Dermis blood vessel endothelial cell (primary cell): Measurements from ENCODE around the gene SS18. TPM values are rescaled to one million over a fixed set of nuclear protein-coding genes. Genes with fewer than 3 reads are reported as not detected.

ENCODE experiments used
- DNase-seq: peaks from one replicate; pipeline ENCODE4 v3.0.0; 2010
- total RNA-seq: library from RNA; depleted of rRNA; stranded (reverse); fragments of >200 nt; gene quantifications from 2 replicates; pipeline ENCODE4 v1.2.3, GENCODE V29; 2014

SS18 gene
- total RNA-seq, 1 donor from 2014 or later, result 84.9 TPM

DNA sequence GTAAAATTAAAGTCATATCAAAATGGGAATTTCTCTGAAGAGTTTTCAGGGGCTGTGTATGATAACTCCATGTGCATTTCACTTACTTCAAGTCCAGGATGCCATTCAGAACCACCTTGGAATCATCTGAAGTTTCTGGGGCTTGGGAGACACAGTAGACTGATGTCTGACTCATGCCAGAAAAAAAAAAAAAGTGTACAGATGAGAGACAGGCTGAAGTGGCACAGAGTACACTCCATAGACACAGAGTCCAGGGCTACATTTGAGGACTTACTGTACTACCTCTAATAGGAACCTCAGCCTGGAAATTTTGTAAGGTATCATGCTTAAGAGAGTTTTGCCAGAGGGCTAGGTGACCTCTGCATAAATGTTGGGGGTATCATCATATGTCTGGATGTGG lies 92.0 kb downstream of the SS18 start:
- no peak for DNase-seq

GRCh38 chr18:25992566-25992965 lies 97.8 kb downstream of the SS18 start:
- no peak for DNase-seq

DNA sequence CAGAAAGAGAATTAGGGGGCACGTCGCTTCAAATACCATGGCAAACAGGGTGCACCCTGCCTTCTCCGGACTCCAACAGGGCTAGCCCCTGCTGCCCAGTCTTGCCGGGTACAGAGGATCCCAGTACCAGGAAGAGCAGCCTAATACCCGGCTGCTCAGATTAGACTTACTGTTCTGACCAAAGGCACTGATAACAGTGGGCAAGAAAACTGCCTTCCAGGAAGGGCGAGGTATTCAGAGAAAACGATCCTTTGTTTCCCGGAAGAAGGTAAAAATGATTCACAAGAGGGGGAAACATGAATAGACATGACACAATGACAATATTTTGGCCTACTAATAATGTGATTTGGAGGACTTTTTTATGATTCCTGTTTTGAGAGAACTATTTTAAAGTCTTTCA lies 99.9 kb downstream of the SS18 start:
- DNase-seq, result no peak

DNA sequence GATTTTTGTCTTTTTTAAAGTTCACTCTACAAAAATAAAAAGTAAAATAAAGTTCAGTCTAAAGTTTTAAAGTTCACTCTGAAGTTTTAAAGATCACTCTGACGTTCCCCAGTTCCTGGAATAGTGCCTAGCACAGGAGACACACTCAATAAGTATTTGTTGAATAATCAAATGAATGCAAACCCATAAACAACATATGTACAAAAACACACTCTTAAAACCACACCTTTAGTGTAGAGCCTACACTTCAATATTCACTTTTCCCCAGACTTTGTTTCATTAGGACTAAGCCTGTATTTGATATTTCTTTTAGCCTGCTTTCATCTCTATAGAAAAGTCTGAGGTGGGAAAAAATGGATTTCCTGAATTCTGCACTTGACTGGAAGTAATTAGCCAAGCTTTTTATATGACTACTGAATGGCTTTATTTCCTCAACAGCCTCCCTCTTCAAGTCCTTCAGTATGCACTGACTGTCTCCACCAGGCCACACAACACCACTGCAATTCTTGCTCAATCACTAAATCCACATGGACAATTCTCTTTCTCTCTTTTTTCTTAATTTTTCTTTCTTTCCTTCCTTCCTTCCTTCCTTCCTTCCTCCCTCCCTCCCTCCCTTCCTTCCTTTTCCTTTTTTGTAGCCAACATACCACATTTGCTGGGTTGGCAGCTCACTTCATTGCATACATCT lies 104.6 kb downstream of the SS18 start:
- DNase-seq, result no peak

- no peak for DNase-seq
These were observed 106.7 kb downstream of the SS18 start for GRCh38 chr18:25983730-25984129.

- DNase-seq, result no peak
These were observed 107.5 kb downstream of the SS18 start for GRCh38 chr18:25982961-25983360.

DNA sequence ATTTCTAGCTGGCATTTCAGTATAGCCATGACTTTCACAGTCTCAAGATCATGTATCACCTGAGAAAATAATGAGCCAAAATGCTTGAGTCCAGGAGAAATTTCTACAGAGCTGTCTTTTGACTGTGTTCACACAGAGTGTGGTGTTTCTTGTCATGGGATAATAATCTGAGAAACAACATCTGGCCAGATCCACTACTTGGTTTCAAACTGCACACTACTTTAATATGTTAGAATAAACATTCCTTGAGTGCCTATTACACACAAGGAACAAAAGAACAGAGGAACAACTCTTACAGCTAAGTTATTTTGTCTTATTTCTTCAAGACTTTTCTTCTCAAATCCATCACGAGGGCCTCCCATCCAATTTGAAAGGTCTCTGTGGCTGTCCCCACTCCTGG lies 108.3 kb downstream of the SS18 start:
- DNase-seq, result no peak

DNA sequence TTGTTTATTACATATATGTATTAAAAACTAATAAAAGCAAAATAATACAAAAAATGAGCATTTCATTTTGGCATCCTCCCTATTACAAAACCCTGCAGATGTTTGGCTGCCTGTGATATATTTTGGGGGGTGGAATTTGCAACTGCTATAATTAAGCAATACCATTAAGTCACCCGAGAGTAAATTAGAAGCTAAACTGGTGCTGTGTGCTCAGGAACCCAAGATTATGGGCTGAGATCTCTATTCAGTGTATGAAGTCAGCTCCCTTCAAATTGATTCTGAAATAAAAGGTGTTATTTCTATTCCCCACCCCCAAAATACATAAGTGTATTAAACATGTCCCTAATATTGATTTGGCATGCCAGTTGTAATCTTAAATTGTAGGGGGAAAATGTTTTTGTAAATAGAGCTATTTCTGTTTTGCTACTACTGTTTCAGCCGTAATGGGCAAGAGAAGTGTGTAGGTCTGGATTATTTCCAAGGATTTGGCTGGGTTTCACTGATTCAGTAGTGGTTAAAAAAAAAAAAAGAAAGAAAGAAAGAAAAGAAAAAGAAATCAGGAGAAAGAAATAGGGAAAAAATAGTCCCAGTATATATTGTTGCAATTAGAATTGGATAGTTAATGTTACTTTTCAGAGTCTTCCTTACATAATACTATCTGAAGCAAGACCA lies 110.9 kb downstream of the SS18 start:
- no peak for DNase-seq

DNA sequence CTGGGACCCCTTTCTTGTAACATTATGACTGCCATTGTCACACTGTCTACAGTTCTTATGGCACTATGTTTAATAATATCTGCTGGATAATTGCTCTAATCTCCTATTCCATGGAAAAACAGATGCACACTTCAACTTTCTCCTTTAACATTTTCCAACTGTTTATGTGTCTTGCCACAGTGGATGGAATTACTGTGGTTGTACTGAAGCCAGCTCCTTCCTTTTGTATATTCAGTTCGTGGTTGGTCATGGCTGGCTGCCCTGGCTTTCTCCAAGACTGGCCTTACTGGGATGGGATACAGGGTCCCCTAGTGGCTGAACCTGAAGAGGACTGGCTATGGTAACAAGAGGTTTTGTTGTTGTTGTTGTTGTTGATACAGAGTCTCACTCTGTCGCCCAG lies 113.9 kb downstream of the SS18 start:
- DNase-seq, result no peak

DNA sequence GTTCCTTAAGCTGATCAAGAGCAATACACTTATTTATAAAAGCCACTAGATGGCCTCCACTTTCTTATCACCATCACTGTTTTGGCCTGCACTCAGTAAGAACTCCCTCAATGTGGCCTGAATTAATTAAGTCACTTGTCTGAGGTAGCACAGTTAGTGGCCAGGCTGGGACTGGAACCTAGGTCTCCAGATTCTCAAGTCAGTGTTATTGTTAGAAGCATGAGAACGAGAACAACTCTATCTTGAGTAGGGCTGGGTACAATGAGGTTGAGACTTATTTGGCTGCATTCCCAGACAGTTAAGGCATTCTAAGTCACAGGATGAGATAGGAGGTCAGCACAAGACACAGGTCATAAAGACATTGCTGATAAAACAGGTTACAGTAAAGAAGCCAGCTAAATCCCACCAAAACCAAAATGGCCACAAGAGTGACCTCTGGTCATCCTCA lies 115.8 kb downstream of the SS18 start:
- DNase-seq, result peak; percentile 5

Other genes starting within 250 kb of the SS18 start
- not detected in 2 replicates for gene PSMA8, start 43.3 kb upstream of the SS18 start, total RNA-seq
- gene TAF4B, start 135.8 kb upstream of the SS18 start, total RNA-seq, result 2.6 and 3.9 TPM in 2 replicates